ENCODE measurements around the gene ABL1.
A peak's percentile ranks its signal among the peaks of the same experiment; 100 is the strongest.
"Not testable (repeated sequence)": the region's sequence is repeated elsewhere in the genome, so short reads cannot be mapped to it uniquely, and the experiment has no call there.

Gene ABL1

DNA sequence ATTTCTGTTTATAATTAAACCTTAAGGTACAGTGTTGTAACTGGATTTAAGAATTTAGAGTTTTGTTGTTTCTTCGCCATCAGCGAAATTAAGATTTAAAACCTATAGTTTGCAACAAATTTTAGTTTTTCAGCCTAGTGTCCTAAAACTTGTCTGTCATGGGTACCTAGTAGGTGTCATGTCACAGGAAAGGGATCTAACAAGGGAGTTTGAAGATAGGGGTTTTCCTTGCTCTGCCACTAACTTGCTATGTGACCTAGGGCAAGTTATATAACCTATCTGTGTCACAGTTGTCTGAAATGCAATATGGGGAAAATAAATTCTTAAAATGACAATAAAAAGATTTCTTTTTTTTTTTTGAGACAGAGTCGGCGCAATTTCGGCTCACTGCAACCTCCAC lies 9.2 kb upstream of the ABL1 start:
- no peak for DNase-seq

DNA sequence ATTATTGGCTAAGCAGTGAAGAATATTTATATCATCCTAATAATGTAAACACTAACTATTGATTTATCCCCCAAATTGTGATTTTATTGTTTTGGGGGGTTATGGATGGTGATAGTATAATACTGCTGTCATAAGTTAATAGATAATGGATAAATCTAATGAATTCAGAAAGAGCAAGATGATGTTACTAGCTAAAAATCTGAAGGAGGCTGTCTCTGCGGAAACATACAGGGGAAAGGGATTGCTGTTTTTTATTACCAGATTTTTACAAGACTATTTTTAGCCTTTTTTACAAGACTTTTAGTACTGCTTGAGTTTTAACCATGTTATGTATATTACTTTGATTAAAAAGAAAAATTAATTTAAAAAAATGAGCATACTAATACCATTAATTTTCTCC lies 5.3 kb upstream of the ABL1 start:
- DNase-seq = no peak

DNA sequence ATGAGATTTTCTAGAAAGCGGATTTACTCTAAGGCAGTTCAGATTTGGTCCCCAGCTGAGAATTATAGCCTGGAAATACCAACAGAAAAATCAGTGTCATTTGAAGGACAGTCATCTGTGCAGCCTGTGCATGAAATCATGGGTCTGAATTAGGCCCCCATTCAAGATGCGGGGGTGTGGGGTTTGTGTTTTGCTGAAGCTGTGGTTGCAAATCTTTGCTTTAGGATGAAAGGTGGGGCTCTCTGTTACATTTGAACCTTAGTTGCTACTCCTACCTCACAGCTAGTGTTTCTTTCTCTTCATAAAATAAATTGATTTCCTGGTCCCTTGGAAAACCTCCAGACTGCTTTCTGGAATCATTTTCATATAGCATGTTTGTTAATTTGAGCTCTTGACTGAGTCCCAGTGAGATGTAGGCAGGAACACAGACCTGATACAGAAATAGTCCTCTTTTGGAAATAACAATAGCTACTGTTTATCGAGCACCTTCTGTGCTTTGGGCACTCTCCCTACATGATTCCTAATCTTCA lies 4.8 kb upstream of the ABL1 start:
- no peak for DNase-seq

DNA sequence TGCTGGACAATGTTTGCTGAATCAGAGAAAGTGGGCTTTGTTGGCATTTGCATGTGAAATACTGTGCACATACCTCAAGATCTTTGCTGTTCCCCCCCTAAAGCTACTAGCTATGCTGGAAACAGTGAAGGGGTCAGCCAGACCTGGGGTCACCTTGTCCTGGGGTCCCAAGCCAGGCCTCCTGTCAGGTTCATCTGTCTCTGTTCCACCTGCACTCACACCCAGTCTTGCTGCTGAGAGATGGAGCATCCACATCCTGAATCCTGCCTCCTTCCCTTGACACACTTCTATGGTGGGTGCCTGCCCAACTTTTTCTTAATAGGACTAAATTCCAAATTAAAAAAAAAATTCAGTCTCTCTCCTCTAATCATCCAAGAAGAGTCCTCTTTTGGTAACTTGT lies 4.0 kb upstream of the ABL1 start:
- DNase-seq = no peak

DNA sequence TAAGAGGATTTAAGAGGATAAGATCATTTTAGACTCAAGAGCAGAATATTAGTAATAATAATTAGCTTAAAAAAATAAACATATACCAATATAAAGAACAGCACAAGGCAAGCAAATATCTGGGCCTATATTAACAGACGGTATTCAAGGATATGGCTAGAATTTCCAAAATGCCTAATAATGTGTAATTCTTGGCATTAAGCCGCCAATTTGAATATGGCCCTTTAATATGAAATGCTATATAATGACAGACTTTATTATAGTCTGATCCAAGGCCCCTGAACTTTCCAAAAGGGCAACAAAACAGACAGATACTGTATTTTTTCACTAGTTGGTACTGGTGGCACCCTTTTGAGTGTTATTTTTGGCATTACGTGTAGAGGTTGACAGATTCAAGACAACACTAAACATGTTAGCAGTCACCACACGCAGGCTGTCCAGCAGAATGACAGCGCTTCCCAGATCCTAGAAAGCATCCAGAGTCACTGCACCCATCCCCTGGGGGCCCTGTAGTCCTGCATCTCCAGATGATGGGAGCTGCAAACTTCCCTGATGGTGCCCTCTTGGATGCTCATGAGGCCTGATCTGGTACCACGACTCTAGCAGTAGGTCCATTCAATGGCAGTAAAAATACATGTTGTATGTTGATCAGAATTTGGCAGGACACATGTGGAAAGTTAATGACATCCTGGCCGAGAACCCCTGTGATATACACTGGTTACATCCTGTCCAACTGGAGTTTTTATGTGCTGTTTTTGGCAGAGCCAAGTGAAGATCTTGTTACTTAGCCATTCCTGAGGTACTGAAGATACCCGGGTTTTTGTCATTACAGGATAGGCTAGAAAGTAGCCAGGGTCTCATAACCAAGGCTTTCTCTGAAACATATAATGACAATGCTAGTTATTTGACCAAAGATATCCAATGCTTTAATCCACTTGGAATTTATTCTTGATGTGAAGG lies 1.7 kb upstream of the ABL1 start:
- DNase-seq = no peak

DNA sequence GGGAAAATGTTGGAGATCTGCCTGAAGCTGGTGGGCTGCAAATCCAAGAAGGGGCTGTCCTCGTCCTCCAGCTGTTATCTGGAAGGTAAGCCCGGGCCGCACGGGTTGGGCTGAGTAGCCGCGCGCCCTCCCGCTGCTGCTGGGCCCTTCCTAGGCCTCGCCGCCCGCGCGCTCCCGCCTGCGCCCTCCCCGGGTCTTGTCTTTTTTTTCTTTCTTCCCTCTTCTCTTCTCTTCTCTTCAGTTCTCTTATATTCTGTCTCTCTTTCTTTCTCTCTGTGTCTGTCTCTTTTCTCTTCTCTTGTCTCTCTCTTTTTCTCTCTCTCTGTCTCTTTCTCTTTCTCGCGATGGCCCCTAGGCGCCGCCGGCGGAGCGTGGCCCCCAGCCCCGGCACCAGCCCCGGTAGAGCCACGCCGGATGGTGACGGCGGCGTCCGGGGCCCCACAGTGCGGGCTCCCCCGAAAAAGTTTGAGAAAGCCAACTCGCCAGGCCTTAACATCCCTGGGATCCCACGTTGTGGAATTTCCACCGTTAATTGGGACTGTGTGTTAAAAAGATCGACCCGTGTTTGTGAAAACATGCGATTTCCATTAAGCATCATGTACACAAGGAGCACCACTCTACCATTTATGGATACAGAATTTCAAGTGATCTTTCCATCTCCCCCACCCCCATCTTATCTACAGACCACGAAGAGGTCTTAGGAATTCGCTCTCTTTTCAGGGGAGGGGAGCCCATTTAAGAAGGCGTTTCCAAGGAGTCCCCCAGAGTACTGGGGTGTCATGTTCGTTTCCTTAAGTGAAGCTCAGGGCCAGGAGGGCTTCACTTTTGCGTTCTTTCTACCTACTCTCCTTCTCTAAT lies 616 bp downstream of the ABL1 start:
- peak in 1 of 2 donors; percentile 11 for DNase-seq

DNA sequence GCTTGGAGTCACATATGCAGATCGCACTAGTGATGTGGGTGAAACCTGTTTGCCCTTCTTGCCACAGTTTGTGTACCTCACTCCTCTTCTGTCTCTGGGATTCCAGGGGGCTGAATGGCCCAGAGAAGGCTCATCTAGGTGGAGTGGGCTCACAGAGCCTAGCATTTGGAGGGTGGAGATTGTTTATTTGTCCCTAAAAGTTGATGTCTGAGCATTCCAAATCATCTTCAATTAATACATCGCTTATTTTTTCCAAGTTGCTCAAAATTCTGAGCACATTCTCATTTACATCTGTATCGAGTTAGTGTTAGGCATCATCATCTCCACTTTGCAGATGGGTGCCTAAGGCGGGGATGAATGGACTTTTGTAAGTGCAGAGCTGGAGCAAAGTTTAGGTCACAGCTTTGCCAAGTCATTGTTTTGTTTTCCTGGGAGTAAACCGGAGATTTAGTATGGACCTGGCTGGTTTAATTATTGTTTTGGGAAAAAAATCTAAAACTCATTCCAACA lies 2.0 kb downstream of the ABL1 start:
- no peak for DNase-seq

DNA sequence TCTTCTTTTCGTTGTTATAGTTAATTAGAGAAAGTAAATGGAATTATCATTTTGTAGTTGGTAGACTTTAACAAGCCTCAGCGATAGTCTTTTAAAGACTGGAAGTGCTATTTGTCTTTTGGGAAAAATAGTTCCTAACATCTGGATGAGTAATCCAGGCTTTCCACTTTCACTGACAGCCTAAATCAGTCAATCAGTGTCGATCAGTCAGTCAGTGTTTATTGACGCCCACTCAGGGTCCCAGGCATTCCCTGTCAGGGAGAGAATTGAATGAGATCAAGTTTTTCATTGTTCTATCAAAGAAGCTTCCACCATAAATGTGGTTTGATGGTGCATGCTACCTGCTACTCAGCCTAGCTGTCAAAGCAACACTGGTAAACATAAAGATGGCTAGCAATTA lies 2.6 kb downstream of the ABL1 start:
- no peak for DNase-seq

DNA sequence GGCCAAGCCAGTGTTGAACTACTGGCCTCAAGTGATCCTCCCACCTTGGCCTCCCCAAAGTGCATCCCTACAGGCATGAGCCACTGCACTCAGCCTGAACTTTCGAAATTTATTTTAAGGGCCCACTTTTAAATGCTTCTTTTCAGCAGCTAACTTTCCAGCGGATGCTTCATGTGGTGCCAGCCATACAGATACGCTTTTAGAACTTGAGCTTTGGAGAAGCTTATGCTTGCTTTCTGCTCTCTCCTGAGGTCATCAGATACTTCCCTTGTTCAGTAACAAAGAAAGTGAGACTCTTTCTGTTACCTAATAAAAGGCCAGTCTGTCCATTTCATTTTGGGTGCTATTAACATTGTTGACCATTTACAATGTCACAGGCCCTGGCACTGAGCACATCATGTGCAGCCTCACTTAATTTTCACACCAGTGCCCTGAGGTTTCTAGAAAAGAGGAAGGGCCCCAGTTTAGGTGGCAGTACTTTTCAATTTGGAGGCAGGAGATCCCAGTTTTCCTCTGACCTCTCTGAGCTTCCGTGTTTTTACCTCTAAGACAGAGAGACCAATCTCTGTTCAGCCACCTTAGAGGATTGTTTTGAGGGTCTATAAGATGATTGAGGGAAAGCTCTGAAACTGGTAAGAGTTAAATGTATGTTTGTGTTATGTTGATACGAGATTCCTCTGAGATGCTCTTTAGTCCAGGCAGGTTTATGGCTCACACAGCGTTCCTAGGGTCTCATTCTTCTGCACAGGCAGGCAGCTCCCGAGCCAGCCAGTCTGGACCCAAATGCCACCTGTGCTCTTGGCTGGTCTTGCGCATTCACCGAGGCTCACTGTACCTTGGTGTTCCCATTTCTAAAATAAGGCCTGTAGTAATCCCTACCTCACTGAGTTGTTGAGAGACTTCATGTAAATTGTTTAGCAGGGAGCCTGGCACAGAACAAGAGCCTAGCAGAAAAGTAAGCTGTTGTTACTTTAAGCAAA lies 4.4 kb downstream of the ABL1 start:
- no peak for DNase-seq

DNA sequence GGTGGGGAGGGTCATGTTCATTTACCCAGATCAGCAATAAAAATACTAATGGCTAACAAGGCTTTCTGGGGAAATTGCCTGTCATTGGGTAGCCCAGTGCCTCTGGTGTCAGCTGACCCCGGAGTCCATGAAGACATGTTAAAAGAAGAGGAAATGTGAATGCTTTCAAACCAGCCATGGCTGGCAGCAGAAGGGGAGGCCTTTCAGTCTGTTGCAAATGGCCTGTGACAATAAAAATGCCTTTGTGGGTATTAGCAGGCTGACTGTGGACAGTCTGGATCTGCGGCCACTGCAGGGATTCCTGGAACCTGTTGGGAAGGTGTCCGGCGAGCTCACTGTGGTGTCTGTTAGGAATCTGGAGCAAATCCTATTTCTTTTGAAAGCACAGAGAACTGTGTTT lies 7.5 kb downstream of the ABL1 start:
- no peak for DNase-seq

DNA sequence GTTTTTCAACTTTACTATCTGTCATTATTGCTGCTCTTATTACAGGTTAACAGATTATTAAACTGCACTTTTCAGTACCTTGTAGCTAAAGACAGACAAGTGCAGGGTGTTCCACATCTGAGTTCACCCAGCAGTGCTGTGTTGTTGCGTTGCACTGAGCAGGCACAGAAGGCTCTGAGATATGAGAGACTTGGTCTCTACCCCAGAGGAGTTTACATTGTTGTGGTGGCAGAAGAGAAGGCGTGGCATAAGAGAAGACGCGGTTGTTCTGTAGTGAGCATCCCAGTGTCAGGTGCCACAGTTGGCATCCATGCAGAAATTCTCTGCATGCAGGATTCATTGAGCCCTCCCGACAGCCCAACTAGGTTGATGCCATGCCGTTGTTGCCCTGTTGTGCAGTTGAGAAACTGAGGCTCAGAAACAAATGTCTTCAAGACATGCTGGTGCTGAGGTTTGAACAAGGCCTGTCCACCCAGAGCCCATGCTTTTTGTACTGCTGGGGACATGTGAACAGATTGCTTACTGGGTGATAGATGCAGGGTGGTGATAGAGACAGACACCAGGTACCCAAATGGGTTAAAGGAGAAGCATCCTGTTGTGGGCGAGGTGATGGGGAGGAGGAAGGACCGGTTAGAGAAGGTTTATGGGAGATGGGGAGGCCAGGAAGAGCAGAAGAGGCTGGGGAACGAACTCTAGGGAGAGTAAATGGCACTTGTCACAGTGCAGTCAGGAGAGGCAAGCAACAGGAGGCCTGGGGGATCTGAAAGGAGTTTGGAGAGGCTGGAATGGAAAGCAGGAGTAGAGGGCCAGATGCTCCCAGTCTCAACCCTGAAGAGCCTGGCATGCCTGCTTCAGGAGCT lies 8.2 kb downstream of the ABL1 start:
- DNase-seq = no peak

DNA sequence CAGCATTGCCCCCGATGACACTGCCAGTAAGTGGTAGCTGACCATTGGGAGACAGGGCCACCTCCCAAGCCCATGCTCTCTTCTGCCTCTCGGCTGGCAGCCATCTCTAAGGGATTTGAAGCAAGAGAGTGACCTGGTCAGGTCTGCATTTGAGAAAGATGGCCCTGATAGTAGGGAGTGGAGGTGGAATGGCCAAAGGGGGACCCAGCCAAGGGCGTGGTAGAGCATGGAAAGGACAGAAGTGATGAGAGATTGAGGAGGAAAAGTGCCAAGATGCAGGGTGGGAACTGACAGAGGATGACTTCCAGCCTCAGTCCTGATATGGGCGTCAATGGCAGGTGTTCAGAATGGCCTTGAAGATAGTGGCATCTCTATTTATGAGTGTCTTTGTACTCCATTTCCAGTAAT lies 9.0 kb downstream of the ABL1 start:
- no peak for DNase-seq

DNA sequence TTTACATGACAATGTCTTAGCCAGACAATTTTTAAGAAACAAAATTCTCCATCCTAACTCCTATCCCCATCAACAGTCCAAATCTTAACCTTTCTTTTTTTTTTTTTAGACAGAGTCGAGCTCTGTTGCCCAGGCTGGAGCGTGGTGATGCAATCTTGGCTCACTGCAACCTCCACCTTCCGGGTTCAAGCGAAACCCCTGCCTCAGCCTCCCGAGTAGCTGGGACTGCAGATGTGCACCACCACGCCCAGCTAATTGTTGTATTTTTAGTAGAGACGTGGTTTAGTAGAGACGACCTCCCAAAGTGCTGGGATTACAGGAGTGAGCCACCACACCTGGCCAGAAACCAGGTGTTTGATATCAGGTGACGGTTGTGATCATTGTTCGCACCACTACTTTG lies 10.2 kb downstream of the ABL1 start:
- DNase-seq = no peak

DNA sequence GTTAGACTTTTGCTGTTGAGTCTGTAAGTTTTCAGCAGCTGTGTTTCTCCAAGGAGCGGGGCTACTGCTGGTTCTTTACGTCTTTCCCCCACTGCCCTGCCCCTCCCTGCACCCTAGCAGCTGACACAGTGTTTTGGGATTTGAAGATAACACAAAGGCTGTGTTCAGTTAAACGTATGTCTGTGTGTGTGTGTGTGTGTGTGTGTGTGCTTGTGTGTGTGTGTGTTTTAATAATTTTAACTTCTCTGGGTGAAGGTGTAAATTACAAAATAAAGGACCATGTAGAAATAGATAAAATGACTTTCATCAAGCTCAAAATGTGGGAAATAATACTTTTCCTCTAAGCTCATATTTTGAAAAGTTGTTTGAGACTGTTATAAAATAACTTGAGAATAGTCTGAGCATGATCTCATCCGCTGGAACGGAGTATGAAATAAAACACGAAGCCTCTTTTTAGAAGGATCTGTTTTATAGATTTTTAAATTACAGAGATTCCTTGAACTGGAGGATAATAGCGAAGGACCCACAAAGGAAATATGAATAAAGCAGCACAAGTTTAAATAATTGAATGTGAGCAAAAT lies 10.9 kb downstream of the ABL1 start:
- no peak for DNase-seq

DNA sequence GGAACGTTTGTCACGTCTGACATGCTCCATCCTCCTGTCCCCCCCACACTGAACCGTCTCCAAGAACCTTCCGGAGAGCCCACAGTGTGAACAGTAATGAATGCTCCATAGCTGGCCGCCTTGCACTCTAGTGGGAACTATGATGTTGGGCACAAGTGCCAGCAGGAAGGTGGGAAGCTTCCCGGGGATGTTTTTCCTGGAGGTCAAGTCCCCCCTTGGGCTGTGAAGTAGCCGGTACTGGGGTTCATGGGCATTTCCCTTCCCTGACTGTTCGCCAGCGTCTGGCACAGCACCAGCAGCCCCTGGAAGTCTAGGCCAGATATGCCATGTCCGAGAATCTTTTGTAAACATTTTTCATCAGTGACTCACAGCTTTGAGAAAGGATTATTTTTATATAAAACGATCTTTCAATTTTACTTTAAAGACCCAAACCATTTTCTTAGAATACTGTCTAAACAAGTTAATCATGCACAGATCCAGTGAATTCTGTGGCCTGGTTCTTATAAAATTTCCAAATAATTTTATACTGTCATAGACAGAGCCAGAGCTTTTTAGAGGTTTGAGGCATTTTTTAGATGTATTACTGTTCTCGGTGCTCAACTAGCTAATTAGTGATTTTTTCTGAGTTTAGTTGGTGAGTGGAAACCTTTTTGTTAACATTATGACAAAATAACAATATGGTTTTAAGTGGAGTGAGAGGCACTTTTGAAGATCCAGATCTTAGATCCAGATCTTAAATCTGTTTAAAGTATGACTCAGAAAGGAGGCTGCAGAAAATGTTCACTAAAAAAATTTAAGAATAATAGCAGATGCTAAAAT lies 11.6 kb downstream of the ABL1 start:
- no peak for DNase-seq

DNA sequence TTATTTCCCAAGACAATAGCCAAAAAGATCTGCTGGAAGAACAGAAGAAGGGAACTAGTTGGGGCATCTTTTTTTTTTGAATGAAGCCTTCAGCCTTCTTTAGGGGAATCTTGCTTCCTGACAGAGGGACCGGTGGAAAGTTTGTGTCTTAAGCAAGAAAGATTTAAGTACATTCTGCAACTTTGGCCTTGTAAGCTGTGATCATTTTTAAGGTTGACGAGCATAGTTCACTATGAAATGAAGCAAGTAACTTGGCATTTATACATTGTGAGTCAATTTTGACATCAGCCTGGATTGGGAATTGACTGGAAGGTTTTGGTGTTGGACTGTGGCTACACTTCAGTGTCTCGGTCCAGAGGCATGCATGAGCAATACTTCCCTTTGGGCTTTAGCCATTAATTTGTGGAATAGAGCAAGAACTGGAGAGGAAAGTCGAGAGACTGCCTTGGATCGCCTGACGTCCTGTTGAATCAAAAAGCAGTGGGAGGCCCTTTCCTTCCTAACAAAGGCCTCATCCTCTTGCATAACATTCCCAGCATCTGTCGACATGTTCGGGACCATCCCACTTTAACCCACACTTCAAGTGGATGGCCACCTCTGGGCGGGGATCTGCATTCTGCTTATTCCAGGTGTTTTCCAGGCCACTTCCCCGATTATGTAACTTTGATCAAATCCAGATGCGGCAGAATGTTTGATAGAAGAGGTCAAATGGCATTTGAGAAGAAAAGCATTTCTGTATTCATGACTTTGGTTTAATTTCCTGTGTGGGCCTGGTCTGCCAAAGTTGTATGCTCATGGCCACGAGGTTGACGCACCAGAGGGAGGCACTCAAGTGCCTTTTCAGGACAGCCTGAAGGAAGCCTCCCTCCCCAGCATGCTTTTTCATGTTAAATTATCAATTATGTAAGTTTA lies 12.5 kb downstream of the ABL1 start:
- DNase-seq = no peak

DNA sequence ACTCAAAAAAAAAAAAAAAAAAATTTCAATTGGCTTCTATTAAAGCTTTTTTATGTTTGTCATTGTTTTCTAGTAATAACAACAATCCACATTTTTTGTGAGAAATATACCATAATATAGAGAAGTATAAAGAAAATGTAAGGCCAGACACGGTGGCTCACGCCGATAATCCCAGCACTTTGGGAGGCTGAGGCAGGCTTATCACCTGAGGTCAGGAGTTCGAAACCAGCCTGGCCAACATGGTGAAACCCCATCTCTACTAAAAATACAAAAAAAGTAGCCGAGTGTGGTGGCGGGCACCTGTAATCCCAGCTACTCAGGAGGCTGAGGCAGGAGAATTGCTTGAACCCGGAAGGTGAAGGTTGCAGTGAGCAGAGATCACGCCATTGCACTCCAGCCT lies 13.5 kb downstream of the ABL1 start:
- not testable (repeated sequence) for DNase-seq

DNA sequence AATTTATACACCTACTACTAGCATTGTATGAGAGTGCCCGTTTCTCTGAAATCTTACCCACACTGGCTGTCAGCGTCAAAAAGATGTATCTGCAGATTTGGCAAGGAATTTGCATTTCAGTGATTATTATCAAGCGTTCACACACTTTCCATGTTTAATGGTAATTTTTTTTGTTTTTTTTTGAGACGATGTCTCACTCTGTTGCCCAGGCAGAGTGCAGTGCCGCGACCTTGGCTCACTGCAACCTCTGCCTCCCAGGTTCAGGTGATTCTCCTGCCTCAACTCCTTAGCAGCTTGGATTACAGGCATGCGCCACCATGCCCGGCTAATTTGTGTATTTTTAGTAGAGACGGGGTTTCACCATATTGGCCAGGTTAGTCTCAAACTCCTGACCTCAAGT lies 14.3 kb downstream of the ABL1 start:
- no peak for DNase-seq

DNA sequence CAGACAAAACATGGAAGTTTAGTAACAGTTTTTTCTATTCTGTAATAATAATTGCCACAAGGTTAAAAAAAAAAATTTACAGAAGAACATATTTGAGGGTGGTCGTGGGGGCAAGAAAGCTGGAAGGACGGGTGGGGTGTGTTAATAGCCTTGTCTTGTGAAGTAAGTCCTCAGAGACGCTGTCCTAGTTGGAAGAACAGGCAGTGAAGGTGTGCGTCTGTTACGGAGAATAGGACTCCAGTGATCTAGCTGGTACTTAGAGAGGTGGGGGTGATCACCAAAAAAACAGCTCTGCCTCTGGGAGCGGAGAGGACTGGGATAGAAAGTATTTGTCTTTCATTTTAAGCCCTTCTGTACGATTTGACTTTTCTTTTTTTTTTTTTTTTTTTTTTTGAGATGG lies 17.7 kb downstream of the ABL1 start:
- DNase-seq = no peak
